ENCODE results near the gene LIX1L. TPM values are rescaled to one million over a fixed set of nuclear protein-coding genes. Genes with fewer than 3 reads are reported as not detected.

The LIX1L gene
- total and polyA plus RNA-seq, 2 of the 13 experiments (the other 11 are each of a cell fraction or from before 2014, with no cell fraction given), result 8.1 to 24.9 TPM

DNA sequence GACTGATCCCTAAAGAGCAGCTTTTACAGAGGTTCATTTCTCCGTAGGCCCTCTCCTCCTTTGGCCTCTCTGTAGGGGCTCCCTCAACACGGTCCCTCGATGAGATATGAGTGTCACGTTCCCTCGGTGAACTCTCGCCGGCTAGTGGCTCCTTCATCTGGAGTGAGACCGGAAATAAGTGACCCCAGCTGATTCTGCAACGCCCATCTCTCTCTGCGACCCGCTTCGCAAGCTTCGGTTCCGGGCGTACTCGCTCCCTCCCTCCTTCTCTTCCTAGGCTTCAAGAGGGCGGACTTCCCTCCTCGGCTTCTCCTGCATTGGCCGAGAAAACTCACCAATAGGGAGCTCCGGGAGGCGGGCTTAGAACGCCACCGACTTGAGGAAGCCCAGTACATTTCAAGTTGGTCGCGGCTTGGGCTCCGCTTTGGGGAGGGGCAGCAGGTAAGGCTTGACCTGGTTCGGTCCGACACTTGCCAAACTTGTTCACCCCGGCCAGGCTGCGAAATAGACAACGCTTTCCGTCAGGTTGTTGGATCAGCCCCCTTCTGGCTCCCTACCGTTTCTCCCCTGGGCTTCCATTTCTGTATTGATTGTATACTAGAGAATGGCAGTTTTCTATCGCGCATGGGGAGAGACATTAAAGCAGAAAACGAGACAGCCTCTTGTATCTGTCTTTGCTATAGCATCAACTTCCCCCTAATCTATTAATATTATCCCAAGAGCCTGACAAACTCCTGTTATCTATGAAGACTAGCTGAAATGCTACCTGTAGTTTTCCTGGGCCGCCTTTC lies 6.7 kb upstream of the LIX1L start, which contains the start of the genes ANKRD34A and POLR3GL (continued):
- TF ChIP-seq, protein P1, sequence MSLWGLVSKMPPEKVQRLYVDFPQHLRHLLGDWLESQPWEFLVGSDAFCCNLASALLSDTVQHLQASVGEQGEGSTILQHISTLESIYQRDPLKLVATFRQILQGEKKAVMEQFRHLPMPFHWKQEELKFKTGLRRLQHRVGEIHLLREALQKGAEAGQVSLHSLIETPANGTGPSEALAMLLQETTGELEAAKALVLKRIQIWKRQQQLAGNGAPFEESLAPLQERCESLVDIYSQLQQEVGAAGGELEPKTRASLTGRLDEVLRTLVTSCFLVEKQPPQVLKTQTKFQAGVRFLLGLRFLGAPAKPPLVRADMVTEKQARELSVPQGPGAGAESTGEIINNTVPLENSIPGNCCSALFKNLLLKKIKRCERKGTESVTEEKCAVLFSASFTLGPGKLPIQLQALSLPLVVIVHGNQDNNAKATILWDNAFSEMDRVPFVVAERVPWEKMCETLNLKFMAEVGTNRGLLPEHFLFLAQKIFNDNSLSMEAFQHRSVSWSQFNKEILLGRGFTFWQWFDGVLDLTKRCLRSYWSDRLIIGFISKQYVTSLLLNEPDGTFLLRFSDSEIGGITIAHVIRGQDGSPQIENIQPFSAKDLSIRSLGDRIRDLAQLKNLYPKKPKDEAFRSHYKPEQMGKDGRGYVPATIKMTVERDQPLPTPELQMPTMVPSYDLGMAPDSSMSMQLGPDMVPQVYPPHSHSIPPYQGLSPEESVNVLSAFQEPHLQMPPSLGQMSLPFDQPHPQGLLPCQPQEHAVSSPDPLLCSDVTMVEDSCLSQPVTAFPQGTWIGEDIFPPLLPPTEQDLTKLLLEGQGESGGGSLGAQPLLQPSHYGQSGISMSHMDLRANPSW (CRISPR knock-in tag; IDR thresholded peaks at IDR 0.05; ENCODE audit: borderline replicate concordance), result no peak
- TF ChIP-seq ZNF263 (CRISPR knock-in tag; IDR thresholded peaks at IDR 0.05) (no peak), ZNF563 (CRISPR knock-in tag; IDR thresholded peaks at IDR 0.05) (no peak), ZNF253 (CRISPR knock-in tag; IDR thresholded peaks at IDR 0.05; ENCODE audit: borderline replicate concordance) (no peak), REL (CRISPR knock-in tag; conservative IDR thresholded peaks at IDR 0.05) (no peak), SNRNP70 (IDR thresholded peaks at IDR 0.05; ENCODE audit: low read depth, low read length) (no peak), SMC3 (IDR thresholded peaks at IDR 0.05; ENCODE audit: low read length) (peak; percentile 3; the same call in 1 of the 2 replicates)
- TF ChIP-seq, protein P2, sequence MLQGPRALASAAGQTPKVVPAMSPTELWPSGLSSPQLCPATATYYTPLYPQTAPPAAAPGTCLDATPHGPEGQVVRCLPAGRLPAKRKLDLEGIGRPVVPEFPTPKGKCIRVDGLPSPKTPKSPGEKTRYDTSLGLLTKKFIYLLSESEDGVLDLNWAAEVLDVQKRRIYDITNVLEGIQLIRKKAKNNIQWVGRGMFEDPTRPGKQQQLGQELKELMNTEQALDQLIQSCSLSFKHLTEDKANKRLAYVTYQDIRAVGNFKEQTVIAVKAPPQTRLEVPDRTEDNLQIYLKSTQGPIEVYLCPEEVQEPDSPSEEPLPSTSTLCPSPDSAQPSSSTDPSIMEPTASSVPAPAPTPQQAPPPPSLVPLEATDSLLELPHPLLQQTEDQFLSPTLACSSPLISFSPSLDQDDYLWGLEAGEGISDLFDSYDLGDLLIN (CRISPR knock-in tag; IDR thresholded peaks at IDR 0.05; ENCODE audit: borderline replicate concordance), result no peak
- TF ChIP-seq, protein P3, sequence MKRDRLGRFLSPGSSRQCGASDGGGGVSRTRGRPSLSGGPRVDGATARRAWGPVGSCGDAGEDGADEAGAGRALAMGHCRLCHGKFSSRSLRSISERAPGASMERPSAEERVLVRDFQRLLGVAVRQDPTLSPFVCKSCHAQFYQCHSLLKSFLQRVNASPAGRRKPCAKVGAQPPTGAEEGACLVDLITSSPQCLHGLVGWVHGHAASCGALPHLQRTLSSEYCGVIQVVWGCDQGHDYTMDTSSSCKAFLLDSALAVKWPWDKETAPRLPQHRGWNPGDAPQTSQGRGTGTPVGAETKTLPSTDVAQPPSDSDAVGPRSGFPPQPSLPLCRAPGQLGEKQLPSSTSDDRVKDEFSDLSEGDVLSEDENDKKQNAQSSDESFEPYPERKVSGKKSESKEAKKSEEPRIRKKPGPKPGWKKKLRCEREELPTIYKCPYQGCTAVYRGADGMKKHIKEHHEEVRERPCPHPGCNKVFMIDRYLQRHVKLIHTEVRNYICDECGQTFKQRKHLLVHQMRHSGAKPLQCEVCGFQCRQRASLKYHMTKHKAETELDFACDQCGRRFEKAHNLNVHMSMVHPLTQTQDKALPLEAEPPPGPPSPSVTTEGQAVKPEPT (CRISPR knock-in tag; IDR thresholded peaks at IDR 0.05; ENCODE audit: low read depth), result no peak
- TF ChIP-seq, protein P4, sequence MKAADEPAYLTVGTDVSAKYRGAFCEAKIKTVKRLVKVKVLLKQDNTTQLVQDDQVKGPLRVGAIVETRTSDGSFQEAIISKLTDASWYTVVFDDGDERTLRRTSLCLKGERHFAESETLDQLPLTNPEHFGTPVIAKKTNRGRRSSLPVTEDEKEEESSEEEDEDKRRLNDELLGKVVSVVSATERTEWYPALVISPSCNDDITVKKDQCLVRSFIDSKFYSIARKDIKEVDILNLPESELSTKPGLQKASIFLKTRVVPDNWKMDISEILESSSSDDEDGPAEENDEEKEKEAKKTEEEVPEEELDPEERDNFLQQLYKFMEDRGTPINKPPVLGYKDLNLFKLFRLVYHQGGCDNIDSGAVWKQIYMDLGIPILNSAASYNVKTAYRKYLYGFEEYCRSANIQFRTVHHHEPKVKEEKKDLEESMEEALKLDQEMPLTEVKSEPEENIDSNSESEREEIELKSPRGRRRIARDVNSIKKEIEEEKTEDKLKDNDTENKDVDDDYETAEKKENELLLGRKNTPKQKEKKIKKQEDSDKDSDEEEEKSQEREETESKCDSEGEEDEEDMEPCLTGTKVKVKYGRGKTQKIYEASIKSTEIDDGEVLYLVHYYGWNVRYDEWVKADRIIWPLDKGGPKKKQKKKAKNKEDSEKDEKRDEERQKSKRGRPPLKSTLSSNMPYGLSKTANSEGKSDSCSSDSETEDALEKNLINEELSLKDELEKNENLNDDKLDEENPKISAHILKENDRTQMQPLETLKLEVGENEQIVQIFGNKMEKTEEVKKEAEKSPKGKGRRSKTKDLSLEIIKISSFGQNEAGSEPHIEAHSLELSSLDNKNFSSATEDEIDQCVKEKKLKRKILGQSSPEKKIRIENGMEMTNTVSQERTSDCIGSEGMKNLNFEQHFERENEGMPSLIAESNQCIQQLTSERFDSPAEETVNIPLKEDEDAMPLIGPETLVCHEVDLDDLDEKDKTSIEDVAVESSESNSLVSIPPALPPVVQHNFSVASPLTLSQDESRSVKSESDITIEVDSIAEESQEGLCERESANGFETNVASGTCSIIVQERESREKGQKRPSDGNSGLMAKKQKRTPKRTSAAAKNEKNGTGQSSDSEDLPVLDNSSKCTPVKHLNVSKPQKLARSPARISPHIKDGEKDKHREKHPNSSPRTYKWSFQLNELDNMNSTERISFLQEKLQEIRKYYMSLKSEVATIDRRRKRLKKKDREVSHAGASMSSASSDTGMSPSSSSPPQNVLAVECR (CRISPR knock-in tag; IDR thresholded peaks at IDR 0.05; ENCODE audit: borderline replicate concordance), result peak; percentile 86
- TF ChIP-seq, protein P5, sequence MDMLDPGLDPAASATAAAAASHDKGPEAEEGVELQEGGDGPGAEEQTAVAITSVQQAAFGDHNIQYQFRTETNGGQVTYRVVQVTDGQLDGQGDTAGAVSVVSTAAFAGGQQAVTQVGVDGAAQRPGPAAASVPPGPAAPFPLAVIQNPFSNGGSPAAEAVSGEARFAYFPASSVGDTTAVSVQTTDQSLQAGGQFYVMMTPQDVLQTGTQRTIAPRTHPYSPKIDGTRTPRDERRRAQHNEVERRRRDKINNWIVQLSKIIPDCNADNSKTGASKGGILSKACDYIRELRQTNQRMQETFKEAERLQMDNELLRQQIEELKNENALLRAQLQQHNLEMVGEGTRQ (IDR thresholded peaks at IDR 0.05; ENCODE audit: low read depth, low read length), result no peak
- TF ChIP-seq, protein P5 (CRISPR knock-in tag; IDR thresholded peaks at IDR 0.05; ENCODE audit: borderline replicate concordance), result no peak

Measured in HepG2 (cell line).